Retinal pigment epithelial cell (primary cell): ENCODE measurements around the gene ASAP3.

Source experiments
- DNase-seq: peaks from one replicate; pipeline ENCODE4 v3.0.0-alpha.2; 2010; ENCODE audit warnings: low read depth
- H3K4me3 ChIP-seq: 2 replicates; pipeline ENCODE4 v1.5.1; 2011; ENCODE audit warnings: mild to moderate bottlenecking, low read length, control low read depth, moderate library complexity
- CTCF ChIP-seq: conservative IDR thresholded peaks from 2 replicates; pipeline ENCODE4 v1.5.1; 2011; ENCODE audit warnings: low read depth, low read length, control low read depth, inconsistent platforms

Gene ASAP3

GRCh38 chr1:23477359-23478144 is 6.4 kb downstream of the ASAP3 start:
- no peak overlapping the region for H3K4me3 ChIP-seq
- no peak for TF ChIP-seq CTCF
- DNase-seq, result no peak

DNA sequence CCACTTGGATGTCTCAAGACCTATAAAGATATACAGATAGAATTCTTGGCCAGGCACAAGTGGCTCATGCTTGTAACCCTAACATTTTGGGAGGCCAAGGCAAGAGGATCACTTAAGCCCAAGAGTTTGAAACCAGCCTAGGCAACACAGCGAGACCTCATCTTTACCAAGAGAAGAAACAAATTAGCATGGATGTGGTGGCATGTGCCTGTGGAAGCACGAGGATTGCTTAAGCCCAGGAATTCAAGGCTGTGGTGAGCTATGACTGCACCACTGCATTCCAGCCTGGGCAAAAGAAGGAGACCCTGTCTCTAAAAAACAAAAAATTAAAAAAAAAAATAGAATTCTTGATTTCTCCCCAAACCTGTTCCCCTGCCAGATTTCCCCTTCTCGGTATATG is 8.3 kb downstream of the ASAP3 start:
- no peak overlapping the region for H3K4me3 ChIP-seq
- no peak for TF ChIP-seq CTCF
- no peak for DNase-seq

- no peak for DNase-seq
- TF ChIP-seq CTCF, result no peak
- no peak overlapping the region for H3K4me3 ChIP-seq
These were observed 8.8 kb downstream of the ASAP3 start for GRCh38 chr1:23475134-23475628.

GRCh38 chr1:23473037-23473800 is 10.8 kb downstream of the ASAP3 start:
- no peak for DNase-seq
- H3K4me3 ChIP-seq, result no peak overlapping the region

GRCh38 chr1:23472351-23473036 is 11.5 kb downstream of the ASAP3 start:
- no peak for TF ChIP-seq CTCF
- DNase-seq, result no peak
- H3K4me3 ChIP-seq, result no peak overlapping the region

More at GRCh38 chr1:23473037-23473800, 10.8 kb downstream of the ASAP3 start:
- no peak for TF ChIP-seq CTCF

GRCh38 chr1:23471473-23472075 is 12.4 kb downstream of the ASAP3 start:
- no peak overlapping the region for H3K4me3 ChIP-seq
- no peak for TF ChIP-seq CTCF
- no peak for DNase-seq
